HCT116 (cell line): ENCODE data around the gene YAE1. TPM values are rescaled to one million over a fixed set of nuclear protein-coding genes. Genes with fewer than 3 reads are reported as not detected.

Experiments
- ATAC-seq: fragments of 200-7000 bp; cut with Tn5 transposase; 2 replicates; pipeline ENCODE4 v1.9.1; 2020; ENCODE audit warnings: mild to moderate bottlenecking, moderate library complexity
- BruUV-seq: library from RNA; stranded (reverse); fragments of 400-500 nt; replicated peaks from 2 replicates; lab custom pipeline; 2021; lab: Mats Ljungman, UMichigan
- CTCF ChIA-PET: fragments of 300-600 bp; sonication (Branson Sonifier 250); formaldehyde crosslinking; loops from one replicate; lab custom pipeline; 2021; ENCODE audit warnings: antibody characterized with exemption; lab: Charles Lee
- POLR2A ChIA-PET: fragments of 300-600, 350-600 bp; sonication (Branson Sonifier 250); formaldehyde crosslinking; loops from one replicate; lab custom pipeline; 2021; ENCODE audit warnings: antibody characterized with exemption; lab: Charles Lee
- RAD21 ChIA-PET, 2 experiments: fragments of 300-600 bp; sonication (Branson Sonifier 250); formaldehyde crosslinking; loops; one replicate each; lab custom pipeline; 2023; ENCODE audit warnings: low total read pairs in 2 of 2; ENCODE audit not compliant: uncharacterized antibody in 2 of 2, unreplicated experiment in 2 of 2, low non-redundant PET in 1 of 2; lab: Charles Lee
- DNase-seq: peaks from one replicate; pipeline ENCODE4 v3.0.0-alpha.2; 2010; ENCODE audit warnings: low read depth, low spot score
- H2AFZ ChIP-seq: fragments of 200-600 bp; shearing (Covaris generic), sonication (generic); 2 replicates; pipeline ENCODE4 v1.6.1; 2017; ENCODE audit warnings: low read depth, mixed run types, mixed read lengths, antibody characterized with exemption, low read length; ENCODE audit not compliant: poor library complexity, severe bottlenecking
- H3K27ac ChIP-seq: 2 replicates; pipeline ENCODE4 v1.5.1; 2012; ENCODE audit warnings: low read depth, low read length
- H3K27me3 ChIP-seq: fragments of 200-600 bp; sonication (generic); 2 replicates; pipeline ENCODE4 v1.6.1; 2016; ENCODE audit warnings: mixed run types, low read length, mixed read lengths; ENCODE audit not compliant: insufficient read depth
- H3K36me3 ChIP-seq, 2 experiments: fragments of 200-500 bp in 1 of 2; fragments of 200-600 bp in 1 of 2; sonication (Bioruptor generic) in 1 of 2; sonication (generic) in 1 of 2; 2 replicates each; pipeline versions ENCODE4 v1.5.1 to v1.6.1; 2014 to 2016; ENCODE audit warnings: low read length in 2 of 2, inconsistent platforms in 1 of 2, mixed read lengths in 1 of 2, mixed run types in 1 of 2; ENCODE audit not compliant: insufficient read depth in 2 of 2, control insufficient read depth in 1 of 2
- H3K4me1 ChIP-seq, 2 experiments: fragments of 200-600 bp in 1 of 2; sonication (generic) in 1 of 2; 2 replicates each; pipeline versions ENCODE4 v1.5.1 to v1.6.1; 2012 to 2017; ENCODE audit warnings: low read length in 2 of 2, inconsistent platforms in 1 of 2, mild to moderate bottlenecking in 1 of 2, mixed read lengths in 1 of 2, mixed run types in 1 of 2, moderate library complexity in 1 of 2; ENCODE audit not compliant: insufficient read depth in 2 of 2, control insufficient read depth in 1 of 2
- H3K4me2 ChIP-seq: fragments of 200-600 bp; sonication (generic); 2 replicates; pipeline ENCODE4 v1.6.1; 2017; ENCODE audit warnings: mixed run types, low read length, mixed read lengths
- H3K4me3 ChIP-seq, 2 experiments: fragments of 200-600 bp in 1 of 2; sonication (generic) in 1 of 2; replicated peaks in 1 of 2; 2 replicates each; pipeline ENCODE4 v1.5.1; 2011 to 2016; ENCODE audit warnings: low read length in 2 of 2, control low read depth in 1 of 2, low read depth in 1 of 2, mild to moderate bottlenecking in 1 of 2, mixed read lengths in 1 of 2, mixed run types in 1 of 2
- H3K79me2 ChIP-seq: fragments of 200-600 bp; sonication (generic); 2 replicates; pipeline ENCODE4 v1.6.1; 2017; ENCODE audit warnings: mild to moderate bottlenecking, mixed run types, low read length, moderate library complexity, mixed read lengths; ENCODE audit not compliant: insufficient read depth
- H3K9ac ChIP-seq: fragments of 200-600 bp; sonication (generic); 2 replicates; pipeline ENCODE4 v1.6.1; 2016; ENCODE audit warnings: low read length, mixed read lengths
- H3K9me2 ChIP-seq: fragments of 200-600 bp; sonication (generic), shearing (Covaris generic); 2 replicates; pipeline ENCODE4 v1.6.1; 2017; ENCODE audit warnings: mixed run types, mild to moderate bottlenecking, moderate library complexity; ENCODE audit not compliant: insufficient read depth
- H3K9me3 ChIP-seq, 2 experiments: fragments of 200-500 bp in 1 of 2; fragments of 200-600 bp in 1 of 2; sonication (Bioruptor generic) in 1 of 2; sonication (generic) in 1 of 2; 2 replicates each; pipeline ENCODE4 v1.6.1; 2014 to 2017; ENCODE audit warnings: low read length in 2 of 2, mixed read lengths in 2 of 2, inconsistent platforms in 1 of 2, low read depth in 1 of 2, mild to moderate bottlenecking in 1 of 2, mixed run types in 1 of 2, moderate library complexity in 1 of 2; ENCODE audit not compliant: control insufficient read depth in 1 of 2, insufficient read depth in 1 of 2
- H4K20me1 ChIP-seq: fragments of 200-600 bp; sonication (generic), shearing (Covaris generic); 2 replicates; pipeline ENCODE4 v1.6.1; 2017; ENCODE audit warnings: mixed run types, mild to moderate bottlenecking, moderate library complexity; ENCODE audit not compliant: insufficient read depth
- CBX3 ChIP-seq: IDR thresholded peaks from 2 replicates; pipeline ENCODE4 v1.6.1; 2012; ENCODE audit warnings: low read depth
- CEBPB ChIP-seq: IDR thresholded peaks from 2 replicates; pipeline ENCODE4 v1.6.1; 2012; ENCODE audit warnings: low read depth
- EGR1 ChIP-seq: IDR thresholded peaks from 2 replicates; pipeline ENCODE4 v1.6.1; 2012; ENCODE audit warnings: low read depth
- EZH2 ChIP-seq: fragments of 200-600 bp; sonication (generic); IDR thresholded peaks from 2 replicates; pipeline ENCODE4 v1.6.1; 2017; ENCODE audit warnings: antibody characterized with exemption, mixed run types
- FOSL1 ChIP-seq: IDR thresholded peaks from 2 replicates; pipeline ENCODE4 v1.6.1; 2012; ENCODE audit warnings: low read depth
- SIN3A ChIP-seq: IDR thresholded peaks from 2 replicates; pipeline ENCODE4 v1.6.1; 2012; ENCODE audit warnings: low read depth
- SRF ChIP-seq: IDR thresholded peaks from 2 replicates; pipeline ENCODE4 v1.6.1; 2012; ENCODE audit warnings: low read depth
- TCF7L2 ChIP-seq: IDR thresholded peaks from 2 replicates; pipeline ENCODE4 v1.7.0; 2011; ENCODE audit warnings: borderline replicate concordance, inconsistent platforms; ENCODE audit not compliant: insufficient read depth, insufficient read length; ENCODE audit errors: extremely low read depth
- YY1 ChIP-seq: IDR thresholded peaks from 2 replicates; pipeline ENCODE4 v1.6.1; 2011; ENCODE audit warnings: low read length, low read depth, moderate library complexity, mild to moderate bottlenecking; ENCODE audit not compliant: insufficient replicate concordance; ENCODE audit errors: extremely low read depth
- ZNF274 ChIP-seq: fragments of 200-500 bp; sonication (Bioruptor generic); IDR thresholded peaks from 2 replicates; pipeline ENCODE4 v1.6.1; 2014; ENCODE audit warnings: mild to moderate bottlenecking, low read depth, low read length, inconsistent platforms
- intact Hi-C: fragments of 100-400 bp; cut with micrococcal nuclease; formaldehyde crosslinking; loops from 2 replicates; pipeline ENCODE4 v1.10.0; 2022
- total RNA-seq: library from RNA; stranded (reverse); gene quantifications from one replicate; pipeline ENCODE4 v1.2.1, GENCODE V29; 2021; ENCODE audit not compliant: unreplicated experiment
- TF ChIP-seq, protein P1 (sequence below), 3 experiments: fragments of 200-600 bp in 1 of 3; sonication (generic) in 1 of 3; IDR thresholded peaks in 2 of 3; conservative IDR thresholded peaks in 1 of 3; 2 replicates each; pipeline ENCODE4 v1.5.1; 2012 to 2017; ENCODE audit warnings: low read depth in 2 of 3, low read length in 2 of 3, antibody characterized with exemption in 1 of 3, borderline replicate concordance in 1 of 3, control low read depth in 1 of 3, mild to moderate bottlenecking in 1 of 3, mixed read lengths in 1 of 3, mixed run types in 1 of 3, moderate library complexity in 1 of 3; ENCODE audit not compliant: insufficient read depth in 1 of 3
- TF ChIP-seq, protein P2 (sequence below): IDR thresholded peaks from 2 replicates; pipeline ENCODE4 v1.6.1; 2012
- TF ChIP-seq, protein P3 (sequence below): IDR thresholded peaks from 2 replicates; pipeline ENCODE4 v1.6.1; 2012

The YAE1 gene
- total RNA-seq, 1 experiment from 2014 or later: 16.9 TPM

DNA sequence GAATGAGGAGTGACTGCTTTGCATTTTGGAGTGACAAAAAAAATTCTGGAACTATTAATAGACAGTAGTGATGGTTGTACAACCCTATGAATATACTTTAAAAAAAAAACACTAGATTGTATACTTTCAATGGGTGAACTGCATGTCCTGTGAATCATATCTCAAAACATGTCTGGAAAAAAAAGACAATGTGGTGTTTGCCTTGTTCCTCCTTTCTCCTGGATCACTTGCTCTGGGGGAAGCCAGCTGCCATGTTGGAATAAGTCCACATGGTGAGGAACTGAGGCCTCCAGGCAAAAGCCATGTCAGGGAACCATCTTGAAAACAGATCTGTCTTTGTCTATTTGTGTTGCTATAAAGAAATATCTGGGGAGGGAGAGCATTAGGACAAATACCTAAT, 39.5 kb upstream of the YAE1 start (continued):
- TF ChIP-seq ZNF274: no peak

DNA sequence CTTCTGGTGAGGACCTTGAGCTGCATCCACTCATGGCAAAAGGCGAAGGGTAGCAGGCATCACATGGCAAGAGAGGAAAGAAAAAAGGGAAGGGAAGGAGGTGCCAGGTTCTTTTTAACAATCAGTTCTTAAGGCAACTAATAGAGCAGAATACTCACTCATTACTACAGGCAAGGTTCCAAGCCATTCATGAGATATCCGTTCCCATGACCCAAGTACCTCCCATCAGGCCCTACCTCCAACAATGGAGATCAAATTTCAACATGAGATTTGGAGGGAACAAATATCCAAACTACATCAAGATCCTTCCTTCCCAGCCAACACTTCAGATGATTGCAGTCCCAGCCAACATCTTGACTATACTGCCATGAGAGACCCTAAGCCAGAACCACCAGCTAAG, 38.9 kb upstream of the YAE1 start:
- no peaks in the 10 kb centered on the region for H3K9me2 ChIP-seq
- no peaks in the 10 kb centered on the region for H3K36me3 ChIP-seq
- no peaks in the 10 kb centered on the region for H4K20me1 ChIP-seq
- H3K27ac ChIP-seq: no peak overlapping the region
- H3K4me1 ChIP-seq: no peaks in the 10 kb centered on the region
- BruUV-seq: no TSS peak
- H3K4me3 ChIP-seq: no peak overlapping the region
- no peak overlapping the region for H3K4me2 ChIP-seq
- TF ChIP-seq, protein P1, sequence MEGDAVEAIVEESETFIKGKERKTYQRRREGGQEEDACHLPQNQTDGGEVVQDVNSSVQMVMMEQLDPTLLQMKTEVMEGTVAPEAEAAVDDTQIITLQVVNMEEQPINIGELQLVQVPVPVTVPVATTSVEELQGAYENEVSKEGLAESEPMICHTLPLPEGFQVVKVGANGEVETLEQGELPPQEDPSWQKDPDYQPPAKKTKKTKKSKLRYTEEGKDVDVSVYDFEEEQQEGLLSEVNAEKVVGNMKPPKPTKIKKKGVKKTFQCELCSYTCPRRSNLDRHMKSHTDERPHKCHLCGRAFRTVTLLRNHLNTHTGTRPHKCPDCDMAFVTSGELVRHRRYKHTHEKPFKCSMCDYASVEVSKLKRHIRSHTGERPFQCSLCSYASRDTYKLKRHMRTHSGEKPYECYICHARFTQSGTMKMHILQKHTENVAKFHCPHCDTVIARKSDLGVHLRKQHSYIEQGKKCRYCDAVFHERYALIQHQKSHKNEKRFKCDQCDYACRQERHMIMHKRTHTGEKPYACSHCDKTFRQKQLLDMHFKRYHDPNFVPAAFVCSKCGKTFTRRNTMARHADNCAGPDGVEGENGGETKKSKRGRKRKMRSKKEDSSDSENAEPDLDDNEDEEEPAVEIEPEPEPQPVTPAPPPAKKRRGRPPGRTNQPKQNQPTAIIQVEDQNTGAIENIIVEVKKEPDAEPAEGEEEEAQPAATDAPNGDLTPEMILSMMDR (IDR thresholded peaks at IDR 0.05 in 2 of 3, conservative IDR thresholded peaks at IDR 0.05 in 1 of 3; ENCODE audit: borderline replicate concordance in 1 of 3, insufficient read depth in 1 of 3, low read depth in 2 of 3, low read length in 2 of 3): no peak
- TF ChIP-seq CBX3 (no peak), EGR1 (no peak), SRF (no peak), TCF7L2 (no peak), YY1 (no peak), CEBPB (no peak), EZH2 (no peak), FOSL1 (no peak), SIN3A (no peak)
- TF ChIP-seq, protein P2, sequence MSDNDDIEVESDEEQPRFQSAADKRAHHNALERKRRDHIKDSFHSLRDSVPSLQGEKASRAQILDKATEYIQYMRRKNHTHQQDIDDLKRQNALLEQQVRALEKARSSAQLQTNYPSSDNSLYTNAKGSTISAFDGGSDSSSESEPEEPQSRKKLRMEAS: no peak
- TF ChIP-seq, protein P3, sequence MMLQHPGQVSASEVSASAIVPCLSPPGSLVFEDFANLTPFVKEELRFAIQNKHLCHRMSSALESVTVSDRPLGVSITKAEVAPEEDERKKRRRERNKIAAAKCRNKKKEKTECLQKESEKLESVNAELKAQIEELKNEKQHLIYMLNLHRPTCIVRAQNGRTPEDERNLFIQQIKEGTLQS: no peak
- no peaks in the 10 kb centered on the region for H3K9me3 ChIP-seq
- ChIA-PET CTCF (no interaction called here), POLR2A (no interaction called here), RAD21 (no interaction called here)
- H3K9ac ChIP-seq: no peak overlapping the region
- intact Hi-C loops: no loop called here
- no peak for ATAC-seq
- H3K79me2 ChIP-seq: no peaks in the 10 kb centered on the region
- no peak overlapping the region for H2AFZ ChIP-seq
- no peak for DNase-seq
- no peaks in the 10 kb centered on the region for H3K27me3 ChIP-seq
